IMR-90 (cell line): Measurements from ENCODE around the gene TEKT1. TPM values are rescaled to one million over a fixed set of nuclear protein-coding genes. Genes with fewer than 3 reads are reported as not detected.

ENCODE experiments used
- ATAC-seq: fragments of 200-7000 bp; cut with Tn5 transposase; 2 replicates; pipeline ENCODE4 v1.9.1; 2020; ENCODE audit warnings: low read depth, mild to moderate bottlenecking, moderate library complexity
- BruUV-seq: library from RNA; stranded (reverse); fragments of 400-500 nt; replicated peaks from 2 replicates; lab custom pipeline; 2021; lab: Mats Ljungman, UMichigan
- CTCF ChIA-PET: fragments of 300-600 bp; formaldehyde crosslinking; extraction: SDS; loops from one replicate; lab custom pipeline; 2021; ENCODE audit warnings: antibody characterized with exemption; lab: Yijun Ruan, JAX
- POLR2A ChIA-PET: fragments of 300-600 bp; sonication (Branson Sonifier 250); formaldehyde crosslinking; loops from one replicate; lab custom pipeline; 2022; ENCODE audit warnings: antibody characterized with exemption; ENCODE audit not compliant: unreplicated experiment; lab: Charles Lee
- DNase-seq: peaks from one replicate; pipeline ENCODE4 v3.0.0; 2013
- H2AFZ ChIP-seq: replicated peaks from 2 replicates; pipeline ENCODE3; 2013; ENCODE audit warnings: low read length, mild to moderate bottlenecking; ENCODE audit not compliant: poor library complexity
- H2AK5ac ChIP-seq: 2 replicates; pipeline ENCODE4 v1.6.1; 2013; ENCODE audit warnings: low read depth, low read length, inconsistent platforms
- H2AK9ac ChIP-seq: replicated peaks from 2 replicates; pipeline ENCODE3; 2013; ENCODE audit warnings: mild to moderate bottlenecking, low read depth, low read length, moderate library complexity; ENCODE audit not compliant: poor library complexity
- H2BK120ac ChIP-seq: 2 replicates; pipeline ENCODE4 v1.6.1; 2013; ENCODE audit warnings: low read depth, low read length, inconsistent platforms
- H2BK15ac ChIP-seq: 3 replicates; pipeline ENCODE4 v1.6.1; 2013; ENCODE audit warnings: low read depth, low read length, inconsistent platforms
- H2BK20ac ChIP-seq: 2 replicates; pipeline ENCODE4 v1.6.1; 2013; ENCODE audit warnings: low read depth, mild to moderate bottlenecking, inconsistent platforms, low read length, moderate library complexity
- H2BK5ac ChIP-seq: 2 replicates; pipeline ENCODE4 v1.6.1; 2013; ENCODE audit warnings: mild to moderate bottlenecking, low read depth, low read length, inconsistent platforms; ENCODE audit not compliant: poor library complexity, severe bottlenecking
- H3K14ac ChIP-seq: replicated peaks from 2 replicates; pipeline ENCODE4 v1.6.1; 2013; ENCODE audit warnings: low read depth, low read length, inconsistent platforms
- H3K18ac ChIP-seq: 2 replicates; pipeline ENCODE4 v1.6.1; 2013; ENCODE audit warnings: low read depth, low read length, control low read depth
- H3K23ac ChIP-seq: 2 replicates; pipeline ENCODE4 v1.6.1; 2013; ENCODE audit warnings: low read depth, low read length, inconsistent platforms
- H3K27ac ChIP-seq: 2 replicates; pipeline ENCODE4 v1.5.1; 2013; ENCODE audit warnings: mild to moderate bottlenecking, control low read depth, low read length; ENCODE audit not compliant: insufficient read depth
- H3K27me3 ChIP-seq: 2 replicates; pipeline ENCODE4 v1.6.1; 2013; ENCODE audit warnings: low read length; ENCODE audit not compliant: control insufficient read depth, insufficient read depth
- H3K36me3 ChIP-seq: 2 replicates; pipeline ENCODE4 v1.6.1; 2013; ENCODE audit warnings: low read length, mixed read lengths; ENCODE audit not compliant: control insufficient read depth, insufficient read depth
- H3K4ac ChIP-seq: 2 replicates; pipeline ENCODE4 v1.6.1; 2013; ENCODE audit warnings: low read depth, low read length, inconsistent platforms
- H3K4me1 ChIP-seq: 2 replicates; pipeline ENCODE4 v1.6.1; 2013; ENCODE audit warnings: low read length, mixed read lengths; ENCODE audit not compliant: control insufficient read depth, insufficient read depth
- H3K4me2 ChIP-seq: 2 replicates; pipeline ENCODE4 v1.6.1; 2013; ENCODE audit warnings: low read depth, mild to moderate bottlenecking, control low read depth, low read length, moderate library complexity
- H3K4me3 ChIP-seq: 2 replicates; pipeline ENCODE4 v1.5.1; 2013; ENCODE audit warnings: low read depth, mild to moderate bottlenecking, control low read depth, low read length, moderate library complexity; ENCODE audit not compliant: insufficient read depth
- H3K56ac ChIP-seq: 2 replicates; pipeline ENCODE4 v1.6.1; 2013; ENCODE audit warnings: low read length, inconsistent platforms; ENCODE audit not compliant: insufficient read depth; ENCODE audit errors: extremely low read depth
- H3K79me1 ChIP-seq, 2 experiments: 2 replicates each; pipeline ENCODE4 v1.6.1; 2013; ENCODE audit warnings: low read length in 2 of 2, inconsistent platforms in 1 of 2, low read depth in 1 of 2
- H3K9ac ChIP-seq: 2 replicates; pipeline ENCODE4 v1.6.1; 2013; ENCODE audit warnings: low read depth, low read length, control low read depth
- H3K9me1 ChIP-seq: 2 replicates; pipeline ENCODE4 v1.6.1; 2013; ENCODE audit warnings: low read length, inconsistent platforms; ENCODE audit not compliant: insufficient read depth
- H3K9me3 ChIP-seq: 2 replicates; pipeline ENCODE4 v1.6.1; 2013; ENCODE audit warnings: low read length; ENCODE audit not compliant: control insufficient read depth, insufficient read depth
- H4K20me1 ChIP-seq: 2 replicates; pipeline ENCODE4 v1.6.1; 2013; ENCODE audit warnings: low read length, inconsistent platforms; ENCODE audit not compliant: insufficient read depth
- H4K5ac ChIP-seq: 2 replicates; pipeline ENCODE4 v1.6.1; 2013; ENCODE audit warnings: mild to moderate bottlenecking, low read depth, low read length, control low read depth
- H4K8ac ChIP-seq, 2 experiments: 2 replicates each; pipeline ENCODE4 v1.6.1; 2013; ENCODE audit warnings: low read depth in 2 of 2, low read length in 2 of 2, control low read depth in 1 of 2, inconsistent platforms in 1 of 2
- H4K91ac ChIP-seq: 2 replicates; pipeline ENCODE4 v1.6.1; 2013; ENCODE audit warnings: low read depth, low read length, inconsistent platforms; ENCODE audit not compliant: insufficient read depth
- BHLHE40 ChIP-seq: fragments of 150-350 bp; IDR thresholded peaks from 2 replicates; pipeline ENCODE4 v1.6.1; 2016; ENCODE audit warnings: mild to moderate bottlenecking, low read depth, low read length
- CEBPB ChIP-seq: IDR thresholded peaks from 2 replicates; pipeline ENCODE4 v1.6.1; 2012; ENCODE audit warnings: low read depth, low read length, improper control_type of control experiment
- CHD1 ChIP-seq: IDR thresholded peaks from 2 replicates; pipeline ENCODE4 v1.6.1; 2012; ENCODE audit warnings: low read depth, low read length, improper control_type of control experiment
- CTCF ChIP-seq: conservative IDR thresholded peaks from 2 replicates; pipeline ENCODE4 v1.5.1; 2012; ENCODE audit warnings: mild to moderate bottlenecking, low read depth, low read length, improper control_type of control experiment
- ELK1 ChIP-seq: fragments of 150-350 bp; IDR thresholded peaks from 2 replicates; pipeline ENCODE4 v1.6.1; 2016; ENCODE audit warnings: low read depth, mild to moderate bottlenecking, low read length, moderate library complexity, borderline replicate concordance
- FOS ChIP-seq: fragments of 150-350 bp; IDR thresholded peaks from 2 replicates; pipeline ENCODE4 v1.6.1; 2016; ENCODE audit warnings: low read depth, low read length
- MAFK ChIP-seq: IDR thresholded peaks from 2 replicates; pipeline ENCODE4 v1.6.1; 2012; ENCODE audit warnings: low read depth, low read length, improper control_type of control experiment
- MAZ ChIP-seq: IDR thresholded peaks from 2 replicates; pipeline ENCODE4 v1.6.1; 2012; ENCODE audit warnings: low read depth, mild to moderate bottlenecking, low read length, improper control_type of control experiment, moderate library complexity, borderline replicate concordance
- MXI1 ChIP-seq: IDR thresholded peaks from 2 replicates; pipeline ENCODE4 v1.6.1; 2012; ENCODE audit warnings: low read depth, mild to moderate bottlenecking, low read length, moderate library complexity, borderline replicate concordance
- NFE2L2 ChIP-seq: fragments of 150-350 bp; IDR thresholded peaks from 2 replicates; pipeline ENCODE4 v1.6.1; 2016; ENCODE audit warnings: low read depth, mild to moderate bottlenecking, low read length
- POLR2A ChIP-seq: IDR thresholded peaks from 2 replicates; pipeline ENCODE4 v1.6.1; 2012; ENCODE audit warnings: mild to moderate bottlenecking, low read depth, low read length
- RAD21 ChIP-seq: IDR thresholded peaks from 2 replicates; pipeline ENCODE4 v1.6.1; 2012; ENCODE audit warnings: low read length, improper control_type of control experiment
- RCOR1 ChIP-seq: IDR thresholded peaks from 2 replicates; pipeline ENCODE4 v1.6.1; 2012; ENCODE audit warnings: mild to moderate bottlenecking, low read length, improper control_type of control experiment; ENCODE audit not compliant: insufficient replicate concordance
- RFX5 ChIP-seq: IDR thresholded peaks from 2 replicates; pipeline ENCODE4 v1.8.0; 2012; ENCODE audit warnings: low read depth, mild to moderate bottlenecking, low read length, moderate library complexity
- SMC3 ChIP-seq: fragments of 150-350 bp; IDR thresholded peaks from 2 replicates; pipeline ENCODE4 v1.6.1; 2016; ENCODE audit warnings: low read depth, mild to moderate bottlenecking, antibody characterized with exemption, low read length, moderate library complexity
- USF2 ChIP-seq: fragments of 150-350 bp; IDR thresholded peaks from 2 replicates; pipeline ENCODE4 v1.6.1; 2017; ENCODE audit warnings: mild to moderate bottlenecking, antibody characterized with exemption, low read length, low read depth
- whole genome bisulfite sequencing, 2 experiments: methylation state at CpG; one replicate each; pipeline versions ENCODE4 v1.1.5 to v1.1.7; 2013; ENCODE audit warnings: missing lambda C conversion rate in 2 of 2; ENCODE audit not compliant: insufficient read length in 1 of 2; ENCODE audit errors: extremely low coverage in 2 of 2; 5-methylcytosine and 5-hydroxymethylcytosine counted together
- dilution Hi-C: fragments of 300-500 bp; cut with HindIII; formaldehyde crosslinking; loops from one replicate; pipeline ENCODE4 v1.14.3; 2018; ENCODE audit warnings: low sequenced_read_pairs; ENCODE audit not compliant: unreplicated experiment
- in situ Hi-C: fragments of 300-500 bp; cut with MboI; formaldehyde crosslinking; loops from 3 replicates; pipeline ENCODE4 v1.14.3; 2019; ENCODE audit warnings: low sequenced_read_pairs, inconsistent platforms, mixed read lengths
- intact Hi-C: fragments of 100-400 bp; cut with micrococcal nuclease; formaldehyde crosslinking; loops from 2 replicates; pipeline ENCODE4 v1.10.0; 2022
- polyA plus RNA-seq, 3 experiments: library from polyadenylated mRNA; depleted of rRNA; stranded (reverse); fragments of >200 nt; gene quantifications; 2 replicates each; pipeline ENCODE4 v1.2.3, GENCODE V29; 2012; ENCODE audit warnings: low replicate concordance in 1 of 3
- total RNA-seq: library from RNA; depleted of rRNA; stranded (reverse); fragments of >200 nt; gene quantifications from 2 replicates; pipeline ENCODE4 v1.2.3, GENCODE V29; 2012

The TEKT1 gene
- total and polyA plus RNA-seq, 2 of the 4 experiments (the other 2 are of a cell fraction): not detected

GRCh38 chr17:6779411-6779810 is 52.1 kb downstream of the TEKT1 start:
- no peak overlapping the region for H4K5ac ChIP-seq
- H2BK5ac ChIP-seq: no peak overlapping the region
- peaks cover 32% of the 10 kb centered on the region for H3K27me3 ChIP-seq
- in situ Hi-C loops: no loop called here
- H4K20me1 ChIP-seq: no peaks in the 10 kb centered on the region
- H3K56ac ChIP-seq: no peak overlapping the region
- H3K9me1 ChIP-seq: no peaks in the 10 kb centered on the region
- no peak overlapping the region for H2BK15ac ChIP-seq
- H2BK120ac ChIP-seq: no peak overlapping the region
- TF ChIP-seq RCOR1 (no peak), USF2 (no peak), MAZ (no peak), FOS (no peak), RFX5 (no peak), MAFK (no peak), CHD1 (no peak), MXI1 (no peak), ELK1 (no peak), NFE2L2 (no peak), POLR2A (no peak), SMC3 (no peak), RAD21 (no peak), BHLHE40 (no peak), CEBPB (no peak), CTCF (no peak)
- no peak overlapping the region for H2AK5ac ChIP-seq
- no peak overlapping the region for H2BK20ac ChIP-seq
- BruUV-seq: no TSS peak
- H4K8ac ChIP-seq: no peak overlapping the region
- H3K14ac ChIP-seq: no peak overlapping the region
- POLR2A ChIA-PET: no interaction called here
- no peak overlapping the region for H4K91ac ChIP-seq
- WGBS, 2 experiments: no CpG with 5 or more reads among the region's 2 CpGs
- no peak overlapping the region for H3K4me3 ChIP-seq
- no peak overlapping the region for H3K4me2 ChIP-seq
- no peaks in the 10 kb centered on the region for H3K36me3 ChIP-seq
- H3K18ac ChIP-seq: no peak overlapping the region
- H3K4ac ChIP-seq: no peak overlapping the region
- no peaks in the 10 kb centered on the region for H3K79me1 ChIP-seq
- no peak overlapping the region for H3K9ac ChIP-seq
- no peak overlapping the region for H3K23ac ChIP-seq
- CTCF ChIA-PET: no interaction called here
- H2AK9ac ChIP-seq: no peak overlapping the region
- ATAC-seq: no peak
- no peak for DNase-seq
- H2AFZ ChIP-seq: no peak overlapping the region
- H3K9me3 ChIP-seq: peaks cover 2% of the 10 kb centered on the region
- intact Hi-C loops: no loop called here
- no peaks in the 10 kb centered on the region for H3K4me1 ChIP-seq
- dilution Hi-C loops: no loop called here
- H3K27ac ChIP-seq: no peak overlapping the region
